GM12891 (cell line): ENCODE data around the gene TASP1.
"Not testable (repeated sequence)": the region's sequence is repeated elsewhere in the genome, so short reads cannot be mapped to it uniquely, and the experiment has no call there.

Experiments used
- DNase-seq: peaks from one replicate; pipeline ENCODE4 v3.0.0; 2011; ENCODE audit warnings: low spot score; ENCODE audit not compliant: insufficient read length
- FAIRE-seq: peaks from 2 replicates; lab custom pipeline; 2011; peaks lifted over from hg19 to GRCh38; lab: Jason Lieb, UNC
- PAX5 ChIP-seq: IDR thresholded peaks from 2 replicates; pipeline ENCODE4 v1.6.1; 2011; ENCODE audit warnings: low read length, moderate library complexity, mild to moderate bottlenecking; ENCODE audit not compliant: insufficient read depth, severe bottlenecking
- POLR2A ChIP-seq: IDR thresholded peaks from 2 replicates; pipeline ENCODE4 v1.6.1; 2011; ENCODE audit warnings: low read depth, low read length, control low read depth
- POLR2AphosphoS5 ChIP-seq: IDR thresholded peaks from 2 replicates; pipeline ENCODE4 v1.6.1; 2011; ENCODE audit warnings: low read depth, low read length, control low read depth
- POU2F2 ChIP-seq: IDR thresholded peaks from 2 replicates; pipeline ENCODE4 v1.6.1; 2011; ENCODE audit warnings: low read depth, mild to moderate bottlenecking, control low read depth, low read length, moderate library complexity
- SPI1 ChIP-seq: IDR thresholded peaks from 2 replicates; pipeline ENCODE4 v1.6.1; 2011; ENCODE audit warnings: low read depth, low read length, control low read depth
- TAF1 ChIP-seq: IDR thresholded peaks from 2 replicates; pipeline ENCODE4 v1.6.1; 2011; ENCODE audit warnings: low read depth, low read length, control low read depth

TASP1 gene

GRCh38 chr20:13510837-13511488 is 127.8 kb downstream of the TASP1 start:
- no peak for FAIRE-seq
- no peak for TF ChIP-seq POLR2A
- TF ChIP-seq TAF1 = no peak
- TF ChIP-seq POLR2AphosphoS5 = no peak
- no peak for TF ChIP-seq SPI1
- TF ChIP-seq POU2F2 = no peak
- TF ChIP-seq PAX5 = no peak
- no peak for DNase-seq

- DNase-seq = no peak
- TF ChIP-seq POU2F2 (no peak), POLR2AphosphoS5 (no peak), TAF1 (no peak), SPI1 (no peak), PAX5 (no peak), POLR2A (no peak)
- FAIRE-seq = no peak
Measured at GRCh38 chr20:13507646-13508045, 131.1 kb downstream of the TASP1 start.

GRCh38 chr20:13501500-13501899 is 137.2 kb downstream of the TASP1 start:
- TF ChIP-seq PAX5 (no peak), POLR2A (no peak), POU2F2 (no peak), TAF1 (no peak)
- DNase-seq (no peak), FAIRE-seq (no peak)

DNA sequence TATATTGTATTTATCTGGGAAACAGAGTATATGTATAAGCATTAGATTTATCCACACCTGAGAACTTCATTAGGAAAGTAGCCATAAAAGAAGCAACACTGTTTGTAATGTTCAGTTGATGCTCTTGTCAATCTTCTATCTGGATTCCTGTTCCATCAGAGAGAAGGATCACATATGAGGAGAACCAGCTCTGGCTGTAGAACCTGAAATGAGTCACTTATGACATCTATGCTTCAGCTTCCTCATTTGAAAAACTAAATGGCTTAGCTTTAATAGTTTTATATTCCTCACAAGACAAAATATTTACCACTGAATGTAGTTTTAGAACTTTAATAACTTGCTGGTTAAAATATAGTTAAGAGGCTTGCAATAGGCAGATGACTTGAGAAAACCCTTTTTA is 144.7 kb downstream of the TASP1 start:
- DNase-seq = no peak
- TF ChIP-seq SPI1 (no peak), TAF1 (no peak), POLR2AphosphoS5 (no peak), POU2F2 (no peak), POLR2A (no peak), PAX5 (no peak)
- no peak for FAIRE-seq

GRCh38 chr20:13493143-13493542 is 145.6 kb downstream of the TASP1 start:
- no peak for TF ChIP-seq POU2F2
- TF ChIP-seq POLR2AphosphoS5 = no peak
- DNase-seq (no peak), FAIRE-seq (no peak)

DNA sequence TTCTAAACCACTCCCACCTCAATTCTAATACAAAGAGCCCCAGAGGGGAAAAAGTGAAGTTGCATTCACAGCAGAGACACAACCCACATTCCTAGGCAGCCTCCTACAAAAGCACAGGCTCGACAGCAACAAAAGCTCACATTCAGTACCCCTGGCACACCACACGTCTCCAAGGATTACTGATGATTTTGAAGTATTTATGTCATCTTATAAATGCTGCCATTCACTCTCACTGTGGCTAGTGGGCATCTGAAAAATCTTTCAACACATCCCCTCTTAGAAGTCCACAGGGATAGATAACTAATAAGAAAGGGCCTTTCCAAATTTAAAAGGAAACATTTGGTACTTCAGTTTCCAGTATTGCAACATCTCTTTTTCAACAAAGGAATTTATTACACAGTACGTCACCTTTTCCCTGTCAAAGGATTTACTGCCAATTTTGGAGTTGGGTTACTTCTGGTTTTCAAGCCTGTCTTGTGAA is 146.7 kb downstream of the TASP1 start:
- no peak for FAIRE-seq
- TF ChIP-seq SPI1 (no peak), PAX5 (no peak), POLR2A (no peak), POLR2AphosphoS5 (no peak), POU2F2 (no peak), TAF1 (no peak)
- DNase-seq = no peak

DNA sequence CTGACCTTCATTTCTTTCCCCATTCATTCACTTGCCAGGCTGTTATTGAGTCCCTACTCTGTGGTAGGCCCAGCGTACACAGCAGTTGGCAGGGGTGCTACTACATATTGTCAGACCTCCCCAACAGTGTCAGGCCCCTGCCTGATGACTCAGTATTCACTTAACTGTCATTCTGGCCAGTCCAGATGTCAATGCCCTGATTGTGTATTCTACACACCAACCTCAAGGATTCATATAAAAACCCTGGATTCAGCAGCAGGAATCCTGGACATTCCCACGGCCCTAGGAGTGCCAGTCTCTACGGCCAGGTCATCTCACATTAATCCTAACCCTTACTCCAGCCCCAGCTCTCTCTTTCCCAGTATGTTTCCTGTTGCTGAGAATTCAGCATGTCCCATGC is 151.5 kb downstream of the TASP1 start:
- no peak for DNase-seq
- TF ChIP-seq SPI1 (no peak), TAF1 (no peak), POLR2A (no peak), POLR2AphosphoS5 (no peak), PAX5 (no peak), POU2F2 (no peak)
- FAIRE-seq = no peak

GRCh38 chr20:13486694-13487093 is 152.0 kb downstream of the TASP1 start:
- no peak for FAIRE-seq
- no peak for DNase-seq
- TF ChIP-seq SPI1 (no peak), POU2F2 (no peak), POLR2A (no peak), POLR2AphosphoS5 (no peak), TAF1 (no peak)

DNA sequence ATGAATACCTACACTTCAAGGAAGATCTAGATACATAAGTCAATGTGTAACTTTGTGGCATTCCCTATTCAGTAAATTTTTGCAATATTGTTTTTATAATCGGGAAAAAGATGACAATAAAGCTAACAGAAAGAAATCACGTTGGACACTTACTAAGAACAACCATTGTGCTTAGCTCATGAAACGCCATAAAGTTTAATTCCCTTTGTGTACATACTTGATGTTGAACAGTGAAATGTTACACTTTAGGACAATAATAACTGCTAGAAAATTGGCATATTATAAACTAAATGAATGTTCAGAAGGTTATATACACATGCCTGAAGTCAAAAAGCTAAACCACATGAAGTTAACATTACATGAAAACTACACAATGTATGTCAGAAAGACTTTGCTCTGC is 153.2 kb downstream of the TASP1 start:
- TF ChIP-seq POLR2AphosphoS5 (no peak), POU2F2 (no peak), SPI1 (no peak), TAF1 (no peak), PAX5 (no peak), POLR2A (no peak)
- FAIRE-seq = no peak
- DNase-seq = no peak

GRCh38 chr20:13485019-13485418 is 153.7 kb downstream of the TASP1 start:
- FAIRE-seq, DNase-seq: not testable (repeated sequence)

GRCh38 chr20:13483472-13483871 is 155.3 kb downstream of the TASP1 start:
- not testable (repeated sequence) for FAIRE-seq

More at GRCh38 chr20:13483472-13483871, 155.3 kb downstream of the TASP1 start:
- DNase-seq = not testable (repeated sequence)
